OCI-LY7 (cell line): ENCODE results near the gene CCDC57. TPM values are rescaled to one million over a fixed set of nuclear protein-coding genes. Genes with fewer than 3 reads are reported as not detected.
"Not testable (repeated sequence)": the region's sequence is repeated elsewhere in the genome, so short reads cannot be mapped to it uniquely, and the experiment has no call there.

Source experiments
- BruUV-seq: library from RNA; stranded (reverse); fragments of 400-500 nt; replicated peaks from 2 replicates; lab custom pipeline; 2021; lab: Mats Ljungman, UMichigan
- CTCF ChIA-PET: fragments of 300-600 bp; sonication (Branson Sonifier 250); formaldehyde crosslinking; loops from one replicate; lab custom pipeline; 2022; ENCODE audit warnings: antibody characterized with exemption; ENCODE audit not compliant: unreplicated experiment; lab: Charles Lee
- POLR2A ChIA-PET: fragments of 300-600 bp; sonication (Branson Sonifier 250); formaldehyde crosslinking; loops from one replicate; lab custom pipeline; 2022; ENCODE audit warnings: antibody characterized with exemption; lab: Charles Lee
- DNase-seq: peaks from one replicate; pipeline ENCODE4 v3.0.0-alpha.2; 2015; ENCODE audit warnings: low spot score
- H2AFZ ChIP-seq: fragments of 200-600 bp; sonication (generic), shearing (Covaris generic); 2 replicates; pipeline ENCODE4 v1.6.1; 2014; ENCODE audit warnings: mild to moderate bottlenecking, antibody characterized with exemption, low read length, moderate library complexity
- H3K27ac ChIP-seq: fragments of 200-600 bp; sonication (generic); 2 replicates; pipeline ENCODE4 v1.5.1; 2014; ENCODE audit warnings: mixed run types, low read depth, mild to moderate bottlenecking, moderate library complexity, low read length, inconsistent platforms; ENCODE audit not compliant: poor library complexity, severe bottlenecking
- H3K36me3 ChIP-seq: fragments of 200-600 bp; sonication (generic); 2 replicates; pipeline ENCODE4 v1.6.1; 2014; ENCODE audit warnings: mild to moderate bottlenecking, antibody characterized with exemption, low read length, moderate library complexity, mixed read lengths; ENCODE audit not compliant: insufficient read depth
- H3K4me1 ChIP-seq: fragments of 200-600 bp; sonication (generic); 2 replicates; pipeline ENCODE4 v1.5.1; 2014; ENCODE audit warnings: mild to moderate bottlenecking, low read length; ENCODE audit not compliant: insufficient read depth, poor library complexity, severe bottlenecking
- H3K4me2 ChIP-seq: fragments of 200-600 bp; sonication (generic); 2 replicates; pipeline ENCODE4 v1.6.1; 2014; ENCODE audit warnings: mild to moderate bottlenecking, low read length
- H3K4me3 ChIP-seq: fragments of 200-600 bp; sonication (generic); 2 replicates; pipeline ENCODE4 v1.5.1; 2014; ENCODE audit warnings: mild to moderate bottlenecking, low read depth, low read length; ENCODE audit not compliant: poor library complexity, severe bottlenecking
- H3K79me2 ChIP-seq: fragments of 200-600 bp; sonication (generic); 2 replicates; pipeline ENCODE4 v1.6.1; 2016; ENCODE audit warnings: low read depth, mild to moderate bottlenecking, low read length, moderate library complexity, mixed read lengths; ENCODE audit not compliant: insufficient read depth
- H3K9me2 ChIP-seq: fragments of 200-600 bp; sonication (generic); 2 replicates; pipeline ENCODE4 v1.6.1; 2016; ENCODE audit warnings: mild to moderate bottlenecking, low read length, mixed read lengths; ENCODE audit not compliant: insufficient read depth
- H3K9me3 ChIP-seq: fragments of 200-600 bp; sonication (generic); 2 replicates; pipeline ENCODE4 v1.6.1; 2014; ENCODE audit warnings: mild to moderate bottlenecking, mixed run types, low read length, mixed read lengths
- H4K20me1 ChIP-seq: fragments of 200-600 bp; sonication (generic); 2 replicates; pipeline ENCODE4 v1.6.1; 2014; ENCODE audit warnings: mild to moderate bottlenecking, antibody characterized with exemption, low read length, moderate library complexity, mixed read lengths; ENCODE audit not compliant: insufficient read depth
- CTCF ChIP-seq: fragments of 200-600 bp; sonication (generic); conservative IDR thresholded peaks from 2 replicates; pipeline ENCODE4 v1.5.1; 2014; ENCODE audit warnings: mild to moderate bottlenecking, antibody characterized with exemption, low read length, moderate library complexity, mixed read lengths
- EZH2phosphoT487 ChIP-seq: fragments of 200-600 bp; sonication (generic); IDR thresholded peaks from 2 replicates; pipeline ENCODE4 v1.6.1; 2018; ENCODE audit warnings: low read depth, borderline replicate concordance, mild to moderate bottlenecking, mixed run types, antibody characterized with exemption, low read length, moderate library complexity, mixed read lengths
- intact Hi-C: fragments of 100-400 bp; cut with micrococcal nuclease; formaldehyde crosslinking; loops from one replicate; pipeline ENCODE4 v1.10.0; 2022; ENCODE audit not compliant: unreplicated experiment
- total RNA-seq, 2 experiments: library from RNA; depleted of rRNA in 1 of 2; stranded (reverse); fragments of >200 nt in 1 of 2; shearing (Covaris generic) in 1 of 2; gene quantifications; 2 replicates each; pipeline ENCODE4 v1.2.3, GENCODE V29; 2014 to 2022

Gene CCDC57
- total RNA-seq, 2 experiments from 2014 or later = 34.5 to 58.7 TPM

DNA sequence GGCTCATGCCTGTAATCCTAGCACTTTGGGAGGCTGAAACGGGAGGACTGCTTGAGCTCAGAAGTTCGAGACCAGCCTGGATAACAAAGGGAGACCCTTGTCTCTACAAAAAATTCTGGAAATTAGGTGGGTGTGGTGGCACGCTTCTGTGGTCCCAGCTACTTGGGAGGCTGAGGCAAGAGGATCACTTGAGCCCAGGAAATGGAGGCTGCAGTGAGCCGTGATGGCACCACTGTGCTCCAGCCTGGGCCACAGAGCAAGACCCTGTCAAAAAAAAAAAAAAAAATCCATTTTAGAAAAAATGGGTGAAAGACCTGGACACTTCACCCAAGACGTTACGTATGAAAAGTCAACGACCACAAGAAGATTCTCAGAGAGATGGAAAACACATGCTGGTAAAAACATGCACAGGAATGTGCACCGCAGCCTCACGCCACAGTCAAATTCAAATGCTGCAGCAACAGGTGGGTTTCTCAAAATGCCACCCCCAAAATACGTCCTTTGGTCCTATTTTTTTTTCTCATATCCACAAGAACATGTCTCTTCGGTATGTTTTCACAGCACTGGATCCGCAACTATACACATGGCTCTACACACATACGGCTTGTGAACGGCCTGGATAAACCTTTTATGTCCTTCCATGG lies 43.7 kb upstream of the CCDC57 start:
- BruUV-seq = no TSS peak
- POLR2A ChIA-PET = interaction anchor here (0.7 kb wide), 1 partner anchor 29 kb away, joined by 5 read pairs; no protein-coding TSS in a partner anchor
- no peak overlapping the region for H3K4me3 ChIP-seq
- no peaks in the 10 kb centered on the region for H3K4me1 ChIP-seq
- peaks cover 7% of the 10 kb centered on the region for H3K9me3 ChIP-seq
- DNase-seq = no peak
- no peaks in the 10 kb centered on the region for H4K20me1 ChIP-seq
- intact Hi-C loops = no loop called here
- CTCF ChIA-PET = no interaction called here
- no peak for TF ChIP-seq CTCF
- no peak for TF ChIP-seq EZH2phosphoT487
- H3K9me2 ChIP-seq = no peaks in the 10 kb centered on the region
- no peak overlapping the region for H3K27ac ChIP-seq
- peaks cover 90% of the 10 kb centered on the region for H3K36me3 ChIP-seq
- H2AFZ ChIP-seq = no peak overlapping the region
- H3K4me2 ChIP-seq = no peak overlapping the region
- peaks cover 10% of the 10 kb centered on the region; the same call in 1 of the 2 replicates for H3K79me2 ChIP-seq

DNA sequence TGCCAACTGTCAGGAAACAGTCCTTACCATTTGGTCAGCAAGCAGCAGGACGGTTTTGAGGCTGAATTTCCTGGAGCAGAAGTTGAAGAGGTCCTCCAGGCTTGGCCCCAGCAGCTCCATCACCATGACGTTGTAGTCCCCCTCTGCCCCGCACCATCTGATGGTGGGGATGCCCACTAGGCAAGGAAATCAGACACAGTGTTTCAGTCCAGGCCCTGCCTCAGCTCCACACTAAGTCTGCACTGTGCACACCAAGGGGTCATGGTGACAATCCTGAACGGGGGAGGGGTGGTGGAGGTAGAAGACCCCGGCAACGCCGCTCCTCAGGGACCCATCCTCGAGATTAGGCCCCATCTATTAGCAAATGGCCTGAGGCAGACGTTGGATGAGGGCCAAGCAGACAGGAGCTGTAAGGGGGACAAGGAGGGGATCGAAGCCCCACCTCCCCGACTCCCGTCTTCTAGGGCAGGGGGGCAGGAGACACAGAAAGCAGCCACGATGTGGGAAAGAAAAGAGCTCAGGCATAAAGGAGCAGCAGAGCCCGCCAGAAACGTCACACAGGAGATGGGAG lies 42.8 kb upstream of the CCDC57 start:
- ChIA-PET CTCF (no interaction called here), POLR2A (interaction anchor here (0.7 kb wide), 2 partner anchors 30 to 550 kb away, joined by 4 to 5 read pairs; no protein-coding TSS in a partner anchor)
- intact Hi-C loops = no loop called here
- BruUV-seq = no TSS peak
- H3K9me2 ChIP-seq = no peaks in the 10 kb centered on the region
- H3K9me3 ChIP-seq = no peaks in the 10 kb centered on the region
- no peak overlapping the region for H3K27ac ChIP-seq
- no peaks in the 10 kb centered on the region for H3K4me1 ChIP-seq
- TF ChIP-seq EZH2phosphoT487 (no peak), CTCF (no peak)
- no peak for DNase-seq
- H3K36me3 ChIP-seq = peaks cover 90% of the 10 kb centered on the region
- H3K4me3 ChIP-seq = no peak overlapping the region
- no peak overlapping the region for H3K4me2 ChIP-seq
- no peak overlapping the region for H2AFZ ChIP-seq
- H4K20me1 ChIP-seq = no peaks in the 10 kb centered on the region
- H3K79me2 ChIP-seq = peaks cover 10% of the 10 kb centered on the region; the same call in 1 of the 2 replicates

DNA sequence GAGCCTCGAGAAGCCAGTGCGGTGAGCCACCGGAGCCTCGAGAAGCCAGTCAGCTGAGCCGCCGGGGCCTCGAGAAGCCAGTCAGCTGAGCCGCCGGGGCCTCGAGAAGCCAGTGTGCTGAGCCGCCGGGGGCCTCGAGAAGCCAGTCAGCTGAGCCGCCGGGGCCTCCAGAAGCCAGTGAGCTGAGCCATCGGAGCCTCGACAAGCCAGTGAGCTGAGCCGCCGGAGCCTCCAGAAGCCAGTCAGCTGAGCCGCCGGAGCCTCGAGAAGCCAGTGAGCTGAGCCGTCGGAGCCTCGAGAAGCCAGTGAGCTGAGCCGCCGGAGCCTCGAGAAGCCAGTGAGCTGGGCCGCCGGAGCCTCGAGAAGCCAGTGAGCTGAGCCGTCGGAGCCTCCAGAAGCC lies 42.1 kb upstream of the CCDC57 start:
- CTCF ChIA-PET = interaction anchor here (0.6 kb wide), 1 partner anchor 433 kb away, joined by 9 read pairs; no protein-coding TSS in a partner anchor
- H3K4me1 ChIP-seq, H4K20me1 ChIP-seq, H3K9me3 ChIP-seq, H3K79me2 ChIP-seq, intact Hi-C loops, DNase-seq, H3K4me3 ChIP-seq, H2AFZ ChIP-seq, H3K9me2 ChIP-seq, POLR2A ChIA-PET, BruUV-seq, H3K4me2 ChIP-seq, H3K27ac ChIP-seq: not testable (repeated sequence)
- peaks cover 90% of the 10 kb centered on the region for H3K36me3 ChIP-seq

DNA sequence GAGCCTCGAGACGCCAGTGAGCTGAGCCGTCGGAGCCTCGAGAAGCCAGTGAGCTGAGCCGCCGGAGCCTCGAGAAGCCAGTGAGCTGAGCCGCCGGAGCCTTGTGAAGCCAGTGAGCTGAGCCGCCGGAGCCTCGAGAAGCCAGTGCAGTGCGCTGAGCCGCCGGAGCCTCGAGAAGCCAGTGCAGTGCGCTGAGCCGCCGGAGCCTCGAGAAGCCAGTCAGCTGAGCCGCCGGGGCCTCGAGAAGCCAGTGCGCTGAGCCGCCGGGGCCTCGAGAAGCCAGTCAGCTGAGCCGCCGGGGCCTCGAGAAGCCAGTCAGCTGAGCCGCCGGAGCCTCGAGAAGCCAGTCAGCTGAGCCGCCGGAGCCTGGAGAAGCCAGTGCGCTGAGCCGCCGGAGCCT lies 41.5 kb upstream of the CCDC57 start:
- H3K9me3 ChIP-seq, H3K4me3 ChIP-seq, H3K9me2 ChIP-seq, H4K20me1 ChIP-seq, H2AFZ ChIP-seq, BruUV-seq, intact Hi-C loops, H3K4me2 ChIP-seq, H3K79me2 ChIP-seq, DNase-seq, H3K4me1 ChIP-seq, H3K27ac ChIP-seq: not testable (repeated sequence)
- CTCF ChIA-PET = interaction anchor here (0.6 kb wide), 1 partner anchor 434 kb away, joined by 9 read pairs; no protein-coding TSS in a partner anchor
- H3K36me3 ChIP-seq = peaks cover 90% of the 10 kb centered on the region
- POLR2A ChIA-PET = interaction anchor here (0.6 kb wide), 1 partner anchor 446 kb away, joined by 8 read pairs; no protein-coding TSS in a partner anchor
